Measurements from ENCODE around the gene FLT3LG. TPM values are rescaled to one million over a fixed set of nuclear protein-coding genes. Genes with fewer than 3 reads are reported as not detected.
A peak's percentile ranks its signal among the peaks of the same experiment; 100 is the strongest.

Gene FLT3LG, protein sequence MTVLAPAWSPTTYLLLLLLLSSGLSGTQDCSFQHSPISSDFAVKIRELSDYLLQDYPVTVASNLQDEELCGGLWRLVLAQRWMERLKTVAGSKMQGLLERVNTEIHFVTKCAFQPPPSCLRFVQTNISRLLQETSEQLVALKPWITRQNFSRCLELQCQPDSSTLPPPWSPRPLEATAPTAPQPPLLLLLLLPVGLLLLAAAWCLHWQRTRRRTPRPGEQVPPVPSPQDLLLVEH
- total RNA-seq: 10 to 100 TPM; 57.7 to 61.2 TPM

DNA sequence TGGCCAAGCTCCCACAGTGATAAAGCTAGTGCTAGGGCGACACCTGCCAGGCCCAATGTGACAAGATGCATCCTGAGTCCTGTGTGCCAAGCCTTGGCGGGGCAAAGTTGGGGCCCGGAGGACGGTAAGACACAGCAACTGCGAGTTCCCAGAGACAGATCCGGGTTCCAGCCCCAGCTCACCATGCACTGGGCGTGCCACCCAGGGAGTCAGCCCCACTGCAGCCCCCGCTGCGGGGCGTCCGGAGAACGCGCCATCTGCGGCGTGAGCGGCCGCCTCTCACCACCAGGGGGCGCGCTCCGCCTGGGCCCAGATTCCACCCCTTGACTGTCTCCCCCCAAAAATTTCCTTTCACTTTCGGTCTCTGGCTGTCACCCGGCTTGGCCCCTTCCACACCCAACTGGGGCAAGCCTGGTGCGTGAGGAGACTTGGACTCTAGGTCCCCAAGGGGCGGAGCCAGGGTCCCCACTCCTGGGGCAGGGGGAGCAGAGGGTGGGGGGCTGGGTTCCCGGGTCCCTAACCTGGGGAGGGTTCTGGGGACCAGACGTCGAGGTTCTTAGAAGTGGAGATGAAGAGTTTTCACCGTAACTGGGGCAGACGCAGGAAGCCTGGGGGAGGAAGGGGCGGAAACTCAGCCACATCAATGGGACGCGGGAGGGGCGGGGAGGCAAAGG lies at the start of gene FLT3LG:
FLT3LG (plus strand) TSS at position 348 of the 674 bp plus-strand sequence. CDS start 425 bp downstream, outside the sequence.
- TF ChIP-seq, protein P1, sequence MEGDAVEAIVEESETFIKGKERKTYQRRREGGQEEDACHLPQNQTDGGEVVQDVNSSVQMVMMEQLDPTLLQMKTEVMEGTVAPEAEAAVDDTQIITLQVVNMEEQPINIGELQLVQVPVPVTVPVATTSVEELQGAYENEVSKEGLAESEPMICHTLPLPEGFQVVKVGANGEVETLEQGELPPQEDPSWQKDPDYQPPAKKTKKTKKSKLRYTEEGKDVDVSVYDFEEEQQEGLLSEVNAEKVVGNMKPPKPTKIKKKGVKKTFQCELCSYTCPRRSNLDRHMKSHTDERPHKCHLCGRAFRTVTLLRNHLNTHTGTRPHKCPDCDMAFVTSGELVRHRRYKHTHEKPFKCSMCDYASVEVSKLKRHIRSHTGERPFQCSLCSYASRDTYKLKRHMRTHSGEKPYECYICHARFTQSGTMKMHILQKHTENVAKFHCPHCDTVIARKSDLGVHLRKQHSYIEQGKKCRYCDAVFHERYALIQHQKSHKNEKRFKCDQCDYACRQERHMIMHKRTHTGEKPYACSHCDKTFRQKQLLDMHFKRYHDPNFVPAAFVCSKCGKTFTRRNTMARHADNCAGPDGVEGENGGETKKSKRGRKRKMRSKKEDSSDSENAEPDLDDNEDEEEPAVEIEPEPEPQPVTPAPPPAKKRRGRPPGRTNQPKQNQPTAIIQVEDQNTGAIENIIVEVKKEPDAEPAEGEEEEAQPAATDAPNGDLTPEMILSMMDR (IDR thresholded peaks at IDR 0.05): peak; percentile 94
- POLR2A ChIA-PET: interaction anchor here (0.8 to 6.3 kb wide), 6 partner anchors 15 to 22 kb away, joined by 3 to 63 read pairs (median 5); partner anchors contain the start of genes PIH1D1 and RPL13A
- DNase-seq: peak; percentile 93
- no peaks in the 10 kb centered on the region for H3K9me3 Mint-ChIP-seq
- peaks cover 18% of the 10 kb centered on the region for H3K36me3 Mint-ChIP-seq (ENCODE audit: low read depth)
- no peaks in the 10 kb centered on the region for H3K27me3 Mint-ChIP-seq
- ATAC-seq: peak; percentile 60
- CTCF ChIA-PET: interaction anchor here (0.7 to 5.3 kb wide), 14 partner anchors 9 to 210 kb away, joined by 3 to 33 read pairs (median 6); partner anchors contain the start of genes ALDH16A1, PIH1D1 and RCN3
- H3K4me1 Mint-ChIP-seq (ENCODE audit: low read depth): peaks cover 45% of the 10 kb centered on the region
- intact Hi-C loops (cut with micrococcal nuclease): no loop called here
- peak within 1 kb of the TSS; percentile 92 for H3K27ac Mint-ChIP-seq
- H3K4me3 Mint-ChIP-seq: peak within 1 kb of the TSS; percentile 89

DNA sequence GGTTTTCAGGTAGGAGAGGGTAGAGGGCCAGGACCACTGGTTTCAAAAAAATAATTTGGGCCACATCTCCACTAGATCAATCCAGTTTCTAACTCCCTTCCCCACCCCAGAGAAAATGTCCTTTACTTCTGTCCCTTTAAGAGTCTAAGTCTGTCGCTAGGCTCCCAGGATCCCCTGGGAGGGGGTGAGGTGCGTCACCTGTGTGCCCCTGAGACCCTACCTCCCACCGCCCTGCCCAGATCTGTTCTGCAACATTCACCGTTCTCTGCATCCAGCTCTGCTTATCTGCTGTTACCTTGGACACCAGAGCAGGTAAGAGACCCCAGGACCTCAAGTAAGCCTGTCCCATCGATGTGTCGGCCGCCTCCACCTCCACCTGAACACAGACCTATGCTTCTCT lies 48.8 kb upstream of the FLT3LG start, which contains the start of gene GFY:
GFY (plus strand) TSS at position 211 of the 400 bp plus-strand sequence. CDS start 1,043 bp downstream, outside the sequence.
- ChIA-PET POLR2A (interaction anchor here (0.7 to 1.6 kb wide), 3 partner anchors 11 to 62 kb away, joined by 3 to 4 read pairs (median 3); partner anchors contain the start of gene RPL13A), CTCF (interaction anchor here (0.9 to 1.9 kb wide), 4 partner anchors 11 to 61 kb away, joined by 3 to 10 read pairs (median 3); partner anchors contain the start of gene DKKL1)
- intact Hi-C loops (cut with micrococcal nuclease): loop anchor here (5.0 kb wide), 1 partner anchor 33 kb away; no protein-coding TSS in a partner anchor
- H3K27me3 Mint-ChIP-seq: peaks cover 84% of the 10 kb centered on the region
- no peak within 1 kb of the TSS for H3K4me3 Mint-ChIP-seq
- no peak within 1 kb of the TSS for H3K27ac Mint-ChIP-seq
- ATAC-seq (no peak), DNase-seq (no peak)
- TF ChIP-seq, protein P1 (IDR thresholded peaks at IDR 0.05): no peak
- H3K36me3 Mint-ChIP-seq (ENCODE audit: low read depth): no peaks in the 10 kb centered on the region
- H3K4me1 Mint-ChIP-seq (ENCODE audit: low read depth): peaks cover 50% of the 10 kb centered on the region
- no peaks in the 10 kb centered on the region for H3K9me3 Mint-ChIP-seq

DNA sequence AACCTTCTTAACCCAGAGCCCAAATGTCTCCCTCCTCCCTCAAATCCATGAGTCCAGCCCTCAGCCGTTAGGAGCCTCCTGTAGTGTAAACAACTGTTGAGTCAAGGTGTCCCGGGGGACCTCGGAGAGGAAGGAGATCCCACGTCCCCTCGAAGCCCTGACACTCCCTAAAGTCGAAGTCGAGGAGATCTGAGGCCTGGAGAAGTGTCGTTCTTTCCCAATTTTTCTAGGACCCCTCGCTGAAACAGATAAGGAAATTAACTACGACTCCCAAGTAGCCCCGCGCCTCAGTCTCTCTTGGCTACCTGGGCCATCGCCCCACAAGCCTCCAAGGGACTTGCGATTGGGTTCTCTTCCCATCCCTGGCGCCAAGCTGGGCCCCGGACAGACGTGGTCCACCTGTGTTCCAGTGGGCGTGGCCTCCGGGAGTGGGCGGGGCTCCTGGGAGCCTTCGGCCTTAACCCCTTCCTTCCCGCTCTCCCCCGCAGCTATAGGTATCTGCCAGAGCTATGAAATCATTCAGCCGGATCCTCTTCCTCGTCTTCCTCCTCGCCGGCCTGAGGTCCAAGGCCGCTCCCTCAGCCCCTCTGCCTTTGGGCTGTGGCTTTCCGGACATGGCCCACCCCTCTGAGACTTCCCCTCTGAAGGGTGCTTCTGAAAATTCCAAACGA lies 48.0 kb upstream of the FLT3LG start:
- DNase-seq (peak; percentile 65), ATAC-seq (no peak)
- TF ChIP-seq, protein P1 (IDR thresholded peaks at IDR 0.05): no peak
- Mint-ChIP-seq H3K4me1 (ENCODE audit: low read depth) (peaks cover 50% of the 10 kb centered on the region), H3K27ac (no peak overlapping the region), H3K4me3 (no peak overlapping the region), H3K9me3 (no peaks in the 10 kb centered on the region), H3K36me3 (ENCODE audit: low read depth) (no peaks in the 10 kb centered on the region), H3K27me3 (peaks cover 83% of the 10 kb centered on the region)
- ChIA-PET POLR2A (interaction anchor here (0.8 to 1.7 kb wide), 5 partner anchors 19 to 61 kb away, joined by 3 to 5 read pairs (median 3); partner anchors contain the start of genes PIH1D1 and RPL13A), CTCF (interaction anchor here (0.6 to 1.1 kb wide), 2 partner anchors 8 to 69 kb away, joined by 3 read pairs; no protein-coding TSS in a partner anchor)
- intact Hi-C loops (cut with micrococcal nuclease): loop anchor here (5.0 kb wide), 1 partner anchor 34 kb away; no protein-coding TSS in a partner anchor

DNA sequence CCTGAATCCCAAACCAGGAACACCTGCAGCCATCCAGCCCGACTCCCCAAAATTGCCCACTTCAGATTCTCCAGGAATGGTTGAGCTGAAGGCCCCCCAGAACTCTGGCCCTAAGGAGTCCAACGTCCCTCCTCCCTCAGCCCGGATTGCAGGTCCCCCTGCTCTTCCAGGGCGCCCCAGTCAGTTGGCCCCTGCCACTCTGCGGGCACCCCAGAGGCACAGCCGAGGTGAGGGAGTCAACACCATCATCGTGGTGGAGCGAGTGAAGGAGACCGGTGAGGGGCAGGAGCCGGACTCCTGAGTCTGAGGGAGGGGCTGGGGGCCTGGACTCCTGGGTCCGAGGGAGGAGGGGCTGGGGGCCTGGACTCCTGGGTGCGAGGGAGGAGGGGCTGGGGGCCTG lies 46.7 kb upstream of the FLT3LG start:
- H3K9me3 Mint-ChIP-seq: no peaks in the 10 kb centered on the region
- H3K36me3 Mint-ChIP-seq (ENCODE audit: low read depth): no peaks in the 10 kb centered on the region
- DNase-seq: no peak
- intact Hi-C loops (cut with micrococcal nuclease): loop anchor here (5.0 kb wide), 1 partner anchor 35 kb away; no protein-coding TSS in a partner anchor
- no peak overlapping the region for H3K27ac Mint-ChIP-seq
- peaks cover 80% of the 10 kb centered on the region for H3K27me3 Mint-ChIP-seq
- no peak overlapping the region for H3K4me3 Mint-ChIP-seq
- no peak for ATAC-seq
- CTCF ChIA-PET: interaction anchor here (1.1 kb wide), 1 partner anchor 10 kb away, joined by 3 read pairs; no protein-coding TSS in a partner anchor
- POLR2A ChIA-PET: interaction anchor here (0.5 to 1.7 kb wide), 3 partner anchors 18 to 1275 kb away, joined by 4 to 5 read pairs (median 4); partner anchors contain the start of gene PIH1D1
- TF ChIP-seq, protein P1 (IDR thresholded peaks at IDR 0.05): no peak
- peaks cover 42% of the 10 kb centered on the region for H3K4me1 Mint-ChIP-seq (ENCODE audit: low read depth)

Data from activated CD8-positive, alpha-beta T cell treated with anti-CD3 and anti-CD28 coated beads for 36 hours (primary cell).